ENCODE results near the gene SEMA4B.
A peak's percentile ranks its signal among the peaks of the same experiment; 100 is the strongest.

The SEMA4B gene

GRCh38 chr15:90207252-90207651 lies 6.1 kb downstream of the SEMA4B start:
- no peak for DNase-seq

DNA sequence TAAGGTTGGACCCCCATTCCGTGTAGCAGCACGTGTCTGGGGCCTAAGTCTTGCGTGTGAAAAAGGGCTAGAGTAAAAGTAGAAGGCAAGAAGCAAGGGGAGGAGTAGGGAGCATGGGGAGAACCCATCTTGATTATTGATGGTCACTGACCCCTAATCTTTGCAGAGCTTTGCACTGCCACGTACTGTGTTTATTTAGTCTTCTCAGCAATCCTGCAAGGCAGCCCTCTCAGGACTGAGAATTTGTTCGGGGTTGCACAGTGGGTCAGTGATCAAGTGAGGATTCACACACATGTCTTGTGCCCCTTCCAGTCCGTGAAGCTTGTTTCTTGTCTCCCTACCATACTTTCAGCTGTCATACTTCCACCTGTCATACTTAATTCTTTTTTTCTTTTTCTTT lies 7.2 kb downstream of the SEMA4B start:
- no peak for DNase-seq

DNA sequence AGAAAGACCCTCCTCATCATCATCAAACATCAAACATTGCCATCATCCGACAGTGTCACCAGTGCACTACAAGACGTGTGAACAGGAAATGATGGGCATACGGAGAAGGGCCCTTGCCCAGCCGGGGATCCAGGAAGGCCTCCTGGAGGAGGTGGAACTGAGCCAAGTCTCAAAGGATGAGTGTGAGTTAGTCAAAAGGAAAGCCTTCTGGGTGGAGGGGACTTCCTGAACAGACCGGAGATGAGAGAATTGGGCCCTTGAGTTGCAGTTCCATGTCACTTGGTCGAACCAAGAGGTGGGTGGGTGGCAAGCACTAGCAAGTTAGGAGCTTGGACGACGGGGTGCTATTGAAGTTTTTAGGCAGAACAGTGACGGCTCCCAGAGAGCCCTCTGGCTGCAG lies 8.5 kb downstream of the SEMA4B start:
- DNase-seq: no peak

DNA sequence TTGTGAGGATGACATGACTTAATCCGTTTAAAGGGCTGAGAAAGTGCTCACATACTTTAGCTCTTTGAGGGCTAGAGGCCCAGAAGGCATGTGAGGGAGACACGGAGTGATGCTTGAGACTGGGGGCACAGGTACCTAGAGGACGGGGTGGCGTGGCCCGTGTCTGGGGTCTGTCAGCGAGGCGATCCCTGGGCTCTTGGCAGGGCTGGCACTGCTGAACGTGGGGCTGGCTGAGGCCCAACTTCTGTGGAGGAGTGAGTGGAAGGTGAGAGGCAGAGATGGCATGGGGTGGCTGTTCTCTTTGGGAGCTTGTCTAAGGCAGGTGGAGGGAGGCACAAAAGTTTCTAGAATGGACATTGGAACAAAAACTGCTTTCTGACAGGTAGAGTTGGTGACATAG lies 9.5 kb downstream of the SEMA4B start:
- DNase-seq: no peak

GRCh38 chr15:90211009-90211408 lies 9.9 kb downstream of the SEMA4B start:
- DNase-seq: no peak

DNA sequence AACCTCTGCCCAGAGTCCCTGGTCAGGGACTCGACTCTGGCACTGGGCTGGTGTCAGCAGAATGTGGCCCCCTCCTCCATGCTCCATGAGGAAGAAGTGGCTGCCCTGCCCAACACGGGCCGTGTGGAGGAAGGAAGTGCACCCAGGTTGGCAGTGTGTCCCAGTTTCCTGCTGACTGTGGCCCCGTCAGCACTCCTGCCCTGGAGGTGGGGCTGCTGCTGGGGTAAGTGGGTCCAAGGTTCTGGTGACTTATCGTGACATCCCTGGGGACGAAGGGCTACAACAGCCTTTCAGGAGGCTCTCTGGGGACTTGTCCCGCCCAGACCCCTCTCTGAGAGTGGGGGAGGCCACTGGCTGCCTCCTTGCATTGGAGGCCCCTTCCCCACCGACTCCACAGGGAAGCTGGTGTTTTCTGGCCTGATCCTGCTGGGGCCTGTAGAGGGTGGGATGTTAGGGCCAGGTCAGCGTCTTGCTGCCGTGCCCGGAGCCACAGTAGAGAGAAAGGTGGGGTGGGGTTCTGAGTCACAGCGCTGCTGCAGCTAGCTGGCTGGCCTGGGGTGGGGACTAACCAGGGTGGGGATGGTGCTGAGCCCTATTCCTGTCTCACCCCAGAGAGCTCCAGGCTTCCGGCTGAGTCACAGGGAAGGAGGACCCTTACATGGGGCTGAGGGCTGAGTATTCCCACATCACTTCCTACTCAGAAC lies 10.5 kb downstream of the SEMA4B start:
- no peak for DNase-seq

DNA sequence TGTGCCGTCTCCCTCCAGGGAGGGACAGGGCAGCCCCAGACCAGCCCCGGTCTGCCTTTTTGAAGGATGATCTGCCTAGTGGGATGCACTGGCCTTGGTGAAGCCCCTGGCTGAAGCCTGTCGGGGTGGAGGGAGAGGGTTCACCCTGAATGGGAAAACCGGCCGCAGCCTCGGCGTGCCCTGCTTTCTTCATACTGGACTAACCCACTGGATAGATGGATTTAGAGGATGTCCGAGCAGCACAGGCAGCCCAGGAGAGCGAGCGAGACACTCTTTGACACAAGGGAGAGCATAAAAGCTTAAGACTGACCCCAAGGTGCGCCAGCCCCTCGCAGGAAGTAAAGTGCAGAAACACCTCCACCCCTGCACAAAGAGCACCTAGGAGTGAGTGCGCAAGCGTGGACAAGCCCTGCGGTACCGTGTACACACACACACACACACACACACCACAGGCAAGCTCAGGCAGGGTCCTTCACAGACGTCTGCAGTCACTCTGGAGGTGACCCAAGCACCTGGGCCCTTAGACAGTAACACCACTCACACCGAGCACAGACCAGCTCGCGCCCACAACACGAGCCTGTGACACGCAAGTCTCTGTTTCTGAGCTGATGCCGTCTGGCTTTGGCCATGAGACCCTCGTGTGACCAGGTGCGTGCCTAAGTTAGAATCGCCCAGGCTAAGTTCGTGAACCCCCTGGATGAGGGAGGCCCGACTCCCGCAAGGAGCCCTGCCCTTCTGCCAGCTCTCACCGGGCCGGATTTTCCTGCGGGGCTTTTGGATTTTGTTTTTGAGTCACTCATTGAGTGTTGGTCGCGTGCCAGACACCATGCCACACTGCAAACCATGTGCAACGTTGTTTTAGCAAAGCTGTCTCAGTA lies 11.3 kb downstream of the SEMA4B start:
- no peak for DNase-seq

DNA sequence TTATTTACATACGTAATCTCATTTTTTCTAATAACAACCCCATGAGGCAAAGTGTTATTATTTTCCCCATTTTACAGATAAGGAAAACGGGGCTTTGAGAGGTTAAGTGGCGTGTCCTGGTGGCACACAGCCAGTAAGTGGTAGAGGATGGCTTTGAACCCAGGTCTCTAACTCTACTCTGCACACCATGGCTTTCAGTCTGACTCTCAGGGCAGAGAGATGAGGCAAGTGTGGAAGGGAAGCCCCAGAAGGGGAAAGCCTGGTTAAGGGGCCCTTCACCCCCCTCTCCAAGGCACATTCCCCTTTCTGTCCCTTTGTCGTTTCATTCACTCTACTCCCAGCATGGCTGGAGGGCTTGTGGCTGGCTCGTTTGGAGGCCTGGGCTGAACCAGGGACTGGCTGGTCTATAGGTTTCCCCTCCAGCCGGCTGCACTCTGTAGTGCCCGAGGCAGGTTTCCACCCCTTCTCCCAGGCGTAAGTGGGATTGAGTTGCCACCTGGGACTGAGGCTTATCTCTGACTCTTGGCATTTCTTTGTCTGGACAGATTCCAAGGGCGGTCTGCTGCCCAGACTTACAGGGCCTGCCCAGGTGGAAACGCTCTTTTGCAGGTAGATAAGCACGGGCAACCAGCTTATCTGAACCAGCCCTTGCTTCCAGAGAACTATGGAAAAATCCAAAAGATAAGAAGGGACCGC lies 12.1 kb downstream of the SEMA4B start:
- no peak for DNase-seq

DNA sequence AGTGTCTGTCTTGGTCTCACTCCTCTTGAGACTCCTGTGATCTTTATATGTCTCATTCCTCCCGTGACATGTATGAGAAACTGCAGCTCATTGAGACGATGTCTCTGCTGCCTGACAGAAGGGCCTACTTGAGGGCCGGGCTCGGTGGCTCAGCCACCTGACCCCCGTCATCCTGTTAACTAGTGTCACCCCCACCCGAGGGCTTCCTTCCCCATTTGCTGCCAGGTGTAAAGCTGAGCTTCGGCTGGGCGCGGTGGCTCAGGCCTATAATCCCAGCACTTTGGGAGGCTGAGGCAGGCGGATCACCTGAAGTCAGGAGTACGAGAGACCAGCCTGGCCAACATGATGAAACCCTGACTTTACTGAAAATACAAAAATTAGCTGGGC lies 12.7 kb downstream of the SEMA4B start:
- DNase-seq: no peak

DNA sequence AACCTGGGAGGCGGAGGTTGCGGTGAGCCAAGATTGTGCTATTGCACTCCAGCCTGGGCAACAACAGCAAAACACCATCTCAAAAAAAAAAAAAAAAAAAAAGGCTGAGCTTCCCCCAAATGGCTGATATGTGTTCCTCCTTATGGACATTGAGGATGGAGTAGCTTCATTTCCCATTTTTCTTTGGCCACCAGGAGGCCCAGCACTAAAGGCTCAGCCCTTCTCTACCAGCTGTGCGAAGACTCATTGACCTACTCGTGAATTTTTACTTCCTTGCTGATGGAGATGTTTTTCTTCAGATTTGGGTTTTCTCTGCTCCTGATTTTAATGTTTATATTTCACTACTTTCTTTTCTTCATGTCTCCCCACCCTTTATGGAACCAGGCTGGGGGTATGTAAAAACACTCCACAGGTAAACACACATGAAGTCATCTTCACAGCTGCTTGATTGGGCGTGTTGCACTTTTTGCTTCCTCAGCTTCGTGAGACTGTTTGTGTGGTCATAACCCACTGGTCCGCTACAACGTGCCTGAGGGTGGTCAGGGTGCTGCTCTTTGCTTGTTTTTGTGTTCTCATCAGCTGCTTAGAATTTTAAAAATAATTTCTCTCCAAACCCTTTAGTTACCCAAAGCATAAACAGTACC lies 13.5 kb downstream of the SEMA4B start:
- DNase-seq: peak; percentile 23 to 51

DNA sequence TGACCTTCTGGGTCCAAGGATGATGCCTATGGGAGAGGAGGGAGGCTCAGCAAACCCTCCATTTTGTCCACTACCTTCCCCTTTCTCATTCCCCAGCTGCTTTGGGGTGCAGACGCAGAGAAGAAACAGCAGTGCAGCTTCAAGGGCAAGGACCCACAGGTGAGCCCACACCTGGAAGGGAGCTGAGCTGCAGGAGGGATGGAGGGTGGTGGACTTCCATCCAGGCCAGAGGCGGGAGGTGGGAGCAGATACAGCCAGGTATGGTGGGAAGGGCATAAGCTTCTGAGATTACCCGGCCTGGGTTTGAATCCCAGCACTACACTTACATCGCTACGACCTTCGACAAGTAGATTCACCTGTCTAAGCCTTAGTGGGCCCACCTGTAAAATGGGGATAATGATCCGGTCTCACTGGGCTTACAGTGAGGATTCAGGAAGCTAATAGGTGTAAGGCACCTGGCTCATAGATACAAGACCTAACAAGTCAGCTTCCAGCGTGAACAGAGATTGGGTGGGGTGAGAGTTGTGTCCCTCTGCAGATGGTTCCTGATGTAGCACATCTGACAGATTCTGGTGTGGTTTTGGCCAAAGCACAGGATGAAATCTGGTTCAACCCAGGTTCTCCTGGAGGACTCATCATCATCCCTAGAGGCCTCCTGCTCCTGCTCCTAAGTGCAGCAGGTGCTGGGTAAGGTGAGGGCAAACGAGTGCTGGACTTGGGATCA lies 16.7 kb downstream of the SEMA4B start:
- DNase-seq: no peak

DNA sequence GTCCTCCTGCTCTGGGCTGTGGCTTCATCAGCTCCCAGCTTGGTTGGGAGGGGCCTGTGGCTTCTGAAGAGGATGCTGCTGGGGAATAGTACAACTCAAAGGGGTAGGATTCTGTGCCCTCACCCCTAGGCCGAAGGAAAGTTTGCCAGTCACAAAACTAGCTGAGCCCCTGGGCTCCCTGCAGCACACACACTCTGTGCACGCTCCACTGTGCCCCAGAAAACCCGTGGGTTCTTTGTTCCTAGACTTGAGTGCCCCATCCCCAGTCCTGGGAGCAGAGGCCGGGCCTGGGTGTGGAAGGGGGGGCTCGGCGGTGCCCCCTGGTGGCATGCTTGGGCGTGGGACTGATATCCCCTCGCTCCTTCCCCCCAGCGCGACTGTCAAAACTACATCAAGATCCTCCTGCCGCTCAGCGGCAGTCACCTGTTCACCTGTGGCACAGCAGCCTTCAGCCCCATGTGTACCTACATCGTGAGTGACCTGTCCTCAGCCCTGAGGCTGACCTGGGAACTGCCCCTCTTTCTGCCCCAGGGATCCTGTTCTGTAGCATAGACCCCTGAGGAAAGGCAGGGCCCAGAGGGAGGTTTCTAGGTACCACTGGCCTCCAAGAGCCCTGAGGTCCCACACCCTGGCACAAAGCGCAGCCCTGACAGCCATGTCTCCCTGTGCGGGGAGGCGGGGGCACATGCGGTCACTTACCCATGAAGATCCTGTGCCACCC lies 18.5 kb downstream of the SEMA4B start:
- peak in 1 of 2 donors; percentile 55 for DNase-seq

DNA sequence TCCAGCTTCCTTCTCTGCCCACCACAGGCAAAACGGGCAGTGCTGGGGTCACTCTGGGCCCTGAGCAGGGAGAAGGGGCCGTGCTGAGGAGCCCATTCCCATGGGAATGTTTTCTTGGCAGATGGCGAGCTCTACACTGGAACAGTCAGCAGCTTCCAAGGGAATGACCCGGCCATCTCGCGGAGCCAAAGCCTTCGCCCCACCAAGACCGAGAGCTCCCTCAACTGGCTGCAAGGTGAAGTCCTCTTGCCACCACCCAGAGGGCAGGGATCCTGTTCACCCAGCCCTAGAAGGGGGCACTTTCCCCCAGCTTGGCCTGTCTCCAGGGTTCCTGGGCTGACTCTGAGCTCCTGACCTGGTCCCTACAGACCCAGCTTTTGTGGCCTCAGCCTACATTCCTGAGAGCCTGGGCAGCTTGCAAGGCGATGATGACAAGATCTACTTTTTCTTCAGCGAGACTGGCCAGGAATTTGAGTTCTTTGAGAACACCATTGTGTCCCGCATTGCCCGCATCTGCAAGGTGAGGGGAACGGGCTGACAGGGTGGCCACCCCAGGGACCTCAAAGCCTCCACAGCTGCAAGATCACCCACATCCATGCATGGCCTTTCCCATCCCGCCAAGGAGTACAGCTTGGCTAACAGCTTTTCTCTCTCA lies 20.2 kb downstream of the SEMA4B start:
- peak; percentile 54 to 68 for DNase-seq

DNA sequence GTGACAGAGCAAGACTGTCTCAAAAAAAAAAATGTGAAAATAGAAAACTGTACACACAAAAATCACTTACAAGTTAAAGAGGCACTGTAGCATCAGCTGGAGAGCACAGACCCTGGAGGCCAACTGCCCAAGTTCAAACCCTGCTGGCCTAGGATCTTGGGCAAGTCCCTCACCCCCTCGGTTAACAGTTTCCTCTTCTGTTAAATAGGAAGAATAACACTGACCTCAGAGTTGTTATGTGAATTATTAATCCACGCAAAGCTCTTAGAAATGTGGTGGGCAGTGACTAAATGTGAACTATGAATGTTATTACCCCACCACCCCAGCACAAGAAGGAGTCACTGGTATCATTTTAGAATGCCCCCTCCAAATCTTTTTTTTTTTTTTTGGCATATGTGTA lies 21.4 kb downstream of the SEMA4B start:
- no peak for DNase-seq

- DNase-seq: no peak
These were observed 22.5 kb downstream of the SEMA4B start for GRCh38 chr15:90223441-90224165.

- DNase-seq: no peak
These were observed 23.9 kb downstream of the SEMA4B start for GRCh38 chr15:90225047-90225446.

DNA sequence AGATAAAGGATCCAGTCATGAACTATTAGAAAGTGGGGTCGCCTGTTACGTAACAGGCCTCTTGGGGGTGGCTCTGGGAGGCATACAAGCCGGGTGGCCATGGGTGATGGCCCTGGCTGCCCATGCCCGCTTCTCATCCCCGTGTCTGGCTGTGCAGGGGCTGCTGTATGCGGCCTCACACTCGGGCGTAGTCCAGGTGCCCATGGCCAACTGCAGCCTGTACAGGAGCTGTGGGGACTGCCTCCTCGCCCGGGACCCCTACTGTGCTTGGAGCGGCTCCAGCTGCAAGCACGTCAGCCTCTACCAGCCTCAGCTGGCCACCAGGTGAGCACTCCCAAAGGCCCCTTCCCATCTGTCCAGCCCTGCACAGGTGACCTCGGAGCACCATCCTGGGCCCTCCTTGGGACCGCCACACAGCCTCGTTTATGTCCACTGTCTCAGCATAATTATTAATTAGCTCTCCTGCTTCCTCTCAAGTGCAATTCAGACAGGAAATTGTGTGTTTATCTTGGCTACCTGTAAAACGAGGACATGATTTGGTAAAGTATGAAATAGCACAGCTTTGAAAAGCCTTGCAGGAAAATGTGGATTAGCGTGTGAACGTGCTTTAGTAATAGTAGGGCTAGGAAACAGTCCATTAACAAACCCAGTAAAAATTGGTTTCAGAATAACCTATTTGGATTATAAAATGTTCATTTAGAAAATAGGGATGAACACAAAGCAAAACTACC lies 24.5 kb downstream of the SEMA4B start:
- no peak for DNase-seq

DNA sequence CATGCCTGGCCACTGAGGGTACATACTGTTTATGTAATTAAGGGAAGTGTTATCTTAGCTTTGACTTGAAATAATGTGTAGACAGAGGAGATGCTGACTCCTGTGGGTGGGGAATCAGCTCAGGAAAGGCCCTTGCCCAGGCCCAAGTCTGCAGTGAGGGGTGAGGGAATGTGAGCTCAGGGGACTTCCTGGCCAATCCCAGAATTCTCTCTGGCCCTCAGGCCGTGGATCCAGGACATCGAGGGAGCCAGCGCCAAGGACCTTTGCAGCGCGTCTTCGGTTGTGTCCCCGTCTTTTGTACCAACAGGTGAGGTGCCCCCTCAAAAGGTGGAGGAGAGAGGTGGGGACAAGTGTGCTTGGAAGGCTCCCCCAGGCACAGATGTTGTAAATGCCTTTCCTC lies 26.2 kb downstream of the SEMA4B start:
- DNase-seq: no peak

- no peak for DNase-seq
These were observed 27.0 kb downstream of the SEMA4B start for GRCh38 chr15:90227816-90228772.

Measured in inflammatory macrophage treated with lipopolysaccharide for 1 hour (primary cell).